Endothelial cell of umbilical vein (primary cell): ENCODE measurements around the gene WDFY3. TPM values are rescaled to one million over a fixed set of nuclear protein-coding genes. Genes with fewer than 3 reads are reported as not detected.

Experiments used
- BruUV-seq: library from RNA; stranded (reverse); fragments of 400-500 nt; replicated peaks from 2 replicates; lab custom pipeline; 2021; lab: Mats Ljungman, UMichigan
- CTCF ChIA-PET: fragments of 300-600, 350-600 bp; sonication (Branson Sonifier 250); formaldehyde crosslinking; loops from one replicate; lab custom pipeline; 2021; ENCODE audit warnings: antibody characterized with exemption, inconsistent platforms; lab: Charles Lee
- POLR2A ChIA-PET: fragments of 300-600, 350-600 bp; sonication (Branson Sonifier 250); formaldehyde crosslinking; loops from one replicate; lab custom pipeline; 2021; ENCODE audit warnings: antibody characterized with exemption, inconsistent platforms; lab: Charles Lee
- DNase-seq: peaks from one replicate; pipeline ENCODE4 v3.0.0-alpha.2; 2011; ENCODE audit warnings: low read depth, low spot score
- FAIRE-seq: peaks from 2 replicates; lab custom pipeline; 2011; peaks lifted over from hg19 to GRCh38; lab: Jason Lieb, UNC
- H2AFZ ChIP-seq: 2 replicates; pipeline ENCODE4 v1.6.0; 2012; ENCODE audit warnings: low read depth, low read length, control low read depth, inconsistent platforms
- H3K27ac ChIP-seq: 2 replicates; pipeline ENCODE4 v1.5.1; 2011; ENCODE audit warnings: low read depth, mild to moderate bottlenecking, control low read depth, low read length, moderate library complexity; ENCODE audit not compliant: insufficient read depth
- H3K27me3 ChIP-seq, 2 experiments: 2 replicates each; pipeline versions ENCODE4 v1.6.0 to v1.6.1; 2011; ENCODE audit warnings: low read length in 2 of 2, mixed read lengths in 1 of 2; ENCODE audit not compliant: control insufficient read depth in 2 of 2, insufficient read depth in 2 of 2
- H3K36me3 ChIP-seq, 2 experiments: 2 replicates in 1 of 2; 3 replicates in 1 of 2; pipeline ENCODE4 v1.5.1; 2011; ENCODE audit warnings: low read length in 2 of 2, mild to moderate bottlenecking in 1 of 2, moderate library complexity in 1 of 2; ENCODE audit not compliant: control insufficient read depth in 2 of 2, insufficient read depth in 2 of 2; ENCODE audit errors: extremely low read depth in 1 of 2
- H3K4me1 ChIP-seq: 3 replicates; pipeline ENCODE4 v1.5.1; 2011; ENCODE audit warnings: mild to moderate bottlenecking, low read length; ENCODE audit not compliant: control insufficient read depth, insufficient read depth; ENCODE audit errors: extremely low read depth
- H3K4me2 ChIP-seq: 2 replicates; pipeline ENCODE4 v1.6.1; 2011; ENCODE audit warnings: low read length, control low read depth, mixed read lengths; ENCODE audit not compliant: insufficient read depth
- H3K4me3 ChIP-seq, 3 experiments: fragments of 200-600 bp in 1 of 3; sonication (generic), shearing (Covaris generic) in 1 of 3; replicated peaks in 1 of 3; 2 replicates each; pipeline ENCODE4 v1.5.1; 2011 to 2016; ENCODE audit warnings: control low read depth in 3 of 3, low read length in 3 of 3, mild to moderate bottlenecking in 2 of 3, inconsistent platforms in 1 of 3, low read depth in 1 of 3, moderate library complexity in 1 of 3; ENCODE audit not compliant: insufficient read depth in 1 of 3
- H3K79me2 ChIP-seq: 2 replicates; pipeline ENCODE4 v1.6.0; 2012; ENCODE audit warnings: low read length, inconsistent platforms; ENCODE audit not compliant: control insufficient read depth, insufficient read depth
- H3K9ac ChIP-seq: replicated peaks from 2 replicates; pipeline ENCODE3; 2011; ENCODE audit warnings: low read length, control low read depth; ENCODE audit not compliant: insufficient read depth; ENCODE audit errors: extremely low read depth
- H3K9me1 ChIP-seq: replicated peaks from 3 replicates; pipeline ENCODE4 v1.6.0; 2011; ENCODE audit warnings: mild to moderate bottlenecking, low read length; ENCODE audit not compliant: control insufficient read depth, insufficient read depth; ENCODE audit errors: extremely low read depth
- H3K9me3 ChIP-seq: replicated peaks from 2 replicates; pipeline ENCODE4 v1.5.1; 2012; ENCODE audit warnings: low read length, inconsistent platforms; ENCODE audit not compliant: control insufficient read depth, insufficient read depth
- H4K20me1 ChIP-seq: replicated peaks from 2 replicates; pipeline ENCODE3; 2011; ENCODE audit warnings: mild to moderate bottlenecking, low read length; ENCODE audit not compliant: control insufficient read depth, insufficient read depth; ENCODE audit errors: extremely low read depth
- EZH2 ChIP-seq: IDR thresholded peaks from 2 replicates; pipeline ENCODE4 v1.6.1; 2012; ENCODE audit warnings: borderline replicate concordance, low read depth, mild to moderate bottlenecking, moderate library complexity, low read length, inconsistent platforms; ENCODE audit not compliant: severe bottlenecking
- FOS ChIP-seq: IDR thresholded peaks from 2 replicates; pipeline ENCODE4 v1.6.1; 2011; ENCODE audit warnings: mild to moderate bottlenecking, low read length, moderate library complexity, borderline replicate concordance; ENCODE audit not compliant: insufficient read depth
- GATA2 ChIP-seq: IDR thresholded peaks from 2 replicates; pipeline ENCODE4 v1.7.0; 2011; ENCODE audit warnings: low read depth, mild to moderate bottlenecking, moderate library complexity, mixed read lengths, low read length; ENCODE audit not compliant: insufficient read length, insufficient read depth
- JUN ChIP-seq: IDR thresholded peaks from 2 replicates; pipeline ENCODE4 v1.6.1; 2011; ENCODE audit warnings: borderline replicate concordance, low read depth; ENCODE audit not compliant: insufficient read length, insufficient read depth
- MYC ChIP-seq: IDR thresholded peaks from one replicate; pipeline ENCODE4 v1.6.1; 2011; ENCODE audit warnings: mild to moderate bottlenecking, low read depth, low read length
- POLR2A ChIP-seq: IDR thresholded peaks from 2 replicates; pipeline ENCODE4 v1.6.1; 2012; ENCODE audit warnings: low read depth, mild to moderate bottlenecking, control low read depth, low read length
- POLR2AphosphoS5 ChIP-seq: IDR thresholded peaks from 2 replicates; pipeline ENCODE4 v1.6.1; 2012; ENCODE audit warnings: low read depth, mild to moderate bottlenecking, control low read depth, low read length, moderate library complexity; ENCODE audit not compliant: insufficient read depth
- dilution Hi-C: fragments of 300-500 bp; cut with MboI; formaldehyde crosslinking; loops from one replicate; pipeline ENCODE4 v1.15.0; 2019; ENCODE audit warnings: low sequenced_read_pairs; ENCODE audit not compliant: extremely low pct_ligation_motif_present
- intact Hi-C: fragments of 100-400 bp; cut with micrococcal nuclease; formaldehyde crosslinking; loops from one replicate; pipeline ENCODE4 v1.10.0; 2022
- polyA plus RNA-seq, 4 experiments: library from polyadenylated mRNA; depleted of rRNA in 3 of 4; stranded (reverse) in 3 of 4; unstranded in 1 of 4; fragments of >200 nt; gene quantifications; 2 replicates each; pipeline versions ENCODE4 v1.2.1 to v1.2.3, GENCODE V29; 2011 to 2012; ENCODE audit warnings: missing spikeins in 1 of 4
- total RNA-seq: library from RNA; stranded (reverse); gene quantifications from 2 replicates; pipeline ENCODE4 v1.2.3, GENCODE V29; 2021
- TF ChIP-seq, protein P1 (sequence below), 2 donors: IDR thresholded peaks; 1 replicate in 1 of 2; 2 replicates in 1 of 2; pipeline ENCODE4 v1.5.1; 2011; ENCODE audit warnings: low read length in 2 of 2, mild to moderate bottlenecking in 2 of 2, moderate library complexity in 2 of 2, control low read depth in 1 of 2, inconsistent platforms in 1 of 2, low read depth in 1 of 2; ENCODE audit not compliant: insufficient read depth in 1 of 2; ENCODE audit errors: extremely low read depth in 1 of 2
- TF ChIP-seq, protein P2 (sequence below): IDR thresholded peaks from 2 replicates; pipeline ENCODE4 v1.6.1; 2011; ENCODE audit not compliant: insufficient read depth, insufficient read length

WDFY3 gene
- total and polyA plus RNA-seq, 2 donors (not counting 3 experiments of a cell fraction or from before 2014, with no cell fraction given) = 37.0 to 113 TPM

DNA sequence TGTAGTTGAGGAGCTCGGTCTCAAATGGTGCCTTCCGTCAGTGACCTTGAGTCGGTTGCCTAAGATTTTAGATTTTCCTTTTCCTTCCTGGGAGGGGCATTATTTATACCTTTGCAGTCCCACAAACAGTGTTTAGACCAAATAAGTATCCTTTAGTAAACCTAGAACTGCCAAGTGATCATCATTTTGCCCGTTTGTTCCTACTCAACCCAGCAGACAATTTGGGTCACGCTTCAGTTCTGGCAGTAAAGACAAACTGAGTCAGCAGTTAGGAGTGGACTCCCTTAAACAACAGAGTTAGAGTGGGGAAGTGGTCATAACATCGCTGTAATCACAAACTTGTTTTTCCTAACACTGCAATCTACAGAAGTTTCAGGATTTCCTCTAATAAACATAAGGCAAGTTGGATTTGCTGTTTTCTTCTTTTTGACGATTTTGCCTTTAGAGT, 777 bp upstream of the WDFY3 start:
- TF ChIP-seq POLR2AphosphoS5 (no peak), GATA2 (no peak), EZH2 (no peak), FOS (no peak), POLR2A (no peak), JUN (no peak), MYC (no peak)
- TF ChIP-seq, protein P1, sequence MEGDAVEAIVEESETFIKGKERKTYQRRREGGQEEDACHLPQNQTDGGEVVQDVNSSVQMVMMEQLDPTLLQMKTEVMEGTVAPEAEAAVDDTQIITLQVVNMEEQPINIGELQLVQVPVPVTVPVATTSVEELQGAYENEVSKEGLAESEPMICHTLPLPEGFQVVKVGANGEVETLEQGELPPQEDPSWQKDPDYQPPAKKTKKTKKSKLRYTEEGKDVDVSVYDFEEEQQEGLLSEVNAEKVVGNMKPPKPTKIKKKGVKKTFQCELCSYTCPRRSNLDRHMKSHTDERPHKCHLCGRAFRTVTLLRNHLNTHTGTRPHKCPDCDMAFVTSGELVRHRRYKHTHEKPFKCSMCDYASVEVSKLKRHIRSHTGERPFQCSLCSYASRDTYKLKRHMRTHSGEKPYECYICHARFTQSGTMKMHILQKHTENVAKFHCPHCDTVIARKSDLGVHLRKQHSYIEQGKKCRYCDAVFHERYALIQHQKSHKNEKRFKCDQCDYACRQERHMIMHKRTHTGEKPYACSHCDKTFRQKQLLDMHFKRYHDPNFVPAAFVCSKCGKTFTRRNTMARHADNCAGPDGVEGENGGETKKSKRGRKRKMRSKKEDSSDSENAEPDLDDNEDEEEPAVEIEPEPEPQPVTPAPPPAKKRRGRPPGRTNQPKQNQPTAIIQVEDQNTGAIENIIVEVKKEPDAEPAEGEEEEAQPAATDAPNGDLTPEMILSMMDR (IDR thresholded peaks at IDR 0.05; ENCODE audit: extremely low read depth in 1 of 2, insufficient read depth in 1 of 2, low read depth in 1 of 2, low read length in 2 of 2) = no peak
- TF ChIP-seq, protein P2, sequence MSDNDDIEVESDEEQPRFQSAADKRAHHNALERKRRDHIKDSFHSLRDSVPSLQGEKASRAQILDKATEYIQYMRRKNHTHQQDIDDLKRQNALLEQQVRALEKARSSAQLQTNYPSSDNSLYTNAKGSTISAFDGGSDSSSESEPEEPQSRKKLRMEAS = no peak
- Histone ChIP-seq H3K4me2 (peak overlapping the region; percentile 84), H3K4me1 (peaks cover 7% of the 10 kb centered on the region), H3K9me3 (no peaks in the 10 kb centered on the region), H3K4me3 (peak overlapping the region; percentile 65 to 95 (median 78)), H3K9me1 (no peaks in the 10 kb centered on the region), H3K9ac (peak overlapping the region; percentile 67), H2AFZ (peak overlapping the region; percentile 80), H3K27me3 (no peaks in the 10 kb centered on the region), H3K36me3 (no peaks in the 10 kb centered on the region), H3K79me2 (peaks cover 37% of the 10 kb centered on the region), H4K20me1 (no peaks in the 10 kb centered on the region), H3K27ac (peak overlapping the region; percentile 28)
- ChIA-PET CTCF (interaction anchor here (0.6 to 2.5 kb wide), 12 partner anchors 29 to 405 kb away, joined by 3 to 34 read pairs (median 4); no protein-coding TSS in a partner anchor), POLR2A (interaction anchor here (1.3 kb wide), 1 partner anchor 29 kb away, joined by 4 read pairs; no protein-coding TSS in a partner anchor)
- BruUV-seq = TSS peak; percentile 78
- peak; percentile 81 for FAIRE-seq
- dilution Hi-C loops = no loop called here
- intact Hi-C loops = loop anchor here (2.0 to 5.0 kb wide), 2 partner anchors 50 to 276 kb away; no protein-coding TSS in a partner anchor
- peak; percentile 64 for DNase-seq
